IMR-90 (cell line): ENCODE results near the gene SPART. TPM values are rescaled to one million over a fixed set of nuclear protein-coding genes. Genes with fewer than 3 reads are reported as not detected.
A peak's percentile ranks its signal among the peaks of the same experiment; 100 is the strongest.

Source experiments
- ATAC-seq: fragments of 200-7000 bp; cut with Tn5 transposase; 2 replicates; pipeline ENCODE4 v1.9.1; 2020; ENCODE audit warnings: low read depth, mild to moderate bottlenecking, moderate library complexity
- BruUV-seq: library from RNA; stranded (reverse); fragments of 400-500 nt; replicated peaks from 2 replicates; lab custom pipeline; 2021; lab: Mats Ljungman, UMichigan
- CTCF ChIA-PET: fragments of 300-600 bp; formaldehyde crosslinking; extraction: SDS; loops from one replicate; lab custom pipeline; 2021; ENCODE audit warnings: antibody characterized with exemption; lab: Yijun Ruan, JAX
- POLR2A ChIA-PET: fragments of 300-600 bp; sonication (Branson Sonifier 250); formaldehyde crosslinking; loops from one replicate; lab custom pipeline; 2022; ENCODE audit warnings: antibody characterized with exemption; ENCODE audit not compliant: unreplicated experiment; lab: Charles Lee
- DNase-seq: peaks from one replicate; pipeline ENCODE4 v3.0.0; 2013
- H2AFZ ChIP-seq: replicated peaks from 2 replicates; pipeline ENCODE3; 2013; ENCODE audit warnings: low read length, mild to moderate bottlenecking; ENCODE audit not compliant: poor library complexity
- H2AK5ac ChIP-seq: 2 replicates; pipeline ENCODE4 v1.6.1; 2013; ENCODE audit warnings: low read depth, low read length, inconsistent platforms
- H2AK9ac ChIP-seq: replicated peaks from 2 replicates; pipeline ENCODE3; 2013; ENCODE audit warnings: mild to moderate bottlenecking, low read depth, low read length, moderate library complexity; ENCODE audit not compliant: poor library complexity
- H2BK120ac ChIP-seq: 2 replicates; pipeline ENCODE4 v1.6.1; 2013; ENCODE audit warnings: low read depth, low read length, inconsistent platforms
- H2BK15ac ChIP-seq: 3 replicates; pipeline ENCODE4 v1.6.1; 2013; ENCODE audit warnings: low read depth, low read length, inconsistent platforms
- H2BK20ac ChIP-seq: 2 replicates; pipeline ENCODE4 v1.6.1; 2013; ENCODE audit warnings: low read depth, mild to moderate bottlenecking, inconsistent platforms, low read length, moderate library complexity
- H2BK5ac ChIP-seq: 2 replicates; pipeline ENCODE4 v1.6.1; 2013; ENCODE audit warnings: mild to moderate bottlenecking, low read depth, low read length, inconsistent platforms; ENCODE audit not compliant: poor library complexity, severe bottlenecking
- H3K14ac ChIP-seq: replicated peaks from 2 replicates; pipeline ENCODE4 v1.6.1; 2013; ENCODE audit warnings: low read depth, low read length, inconsistent platforms
- H3K18ac ChIP-seq: 2 replicates; pipeline ENCODE4 v1.6.1; 2013; ENCODE audit warnings: low read depth, low read length, control low read depth
- H3K23ac ChIP-seq: 2 replicates; pipeline ENCODE4 v1.6.1; 2013; ENCODE audit warnings: low read depth, low read length, inconsistent platforms
- H3K27ac ChIP-seq: 2 replicates; pipeline ENCODE4 v1.5.1; 2013; ENCODE audit warnings: mild to moderate bottlenecking, control low read depth, low read length; ENCODE audit not compliant: insufficient read depth
- H3K27me3 ChIP-seq: 2 replicates; pipeline ENCODE4 v1.6.1; 2013; ENCODE audit warnings: low read length; ENCODE audit not compliant: control insufficient read depth, insufficient read depth
- H3K36me3 ChIP-seq: 2 replicates; pipeline ENCODE4 v1.6.1; 2013; ENCODE audit warnings: low read length, mixed read lengths; ENCODE audit not compliant: control insufficient read depth, insufficient read depth
- H3K4ac ChIP-seq: 2 replicates; pipeline ENCODE4 v1.6.1; 2013; ENCODE audit warnings: low read depth, low read length, inconsistent platforms
- H3K4me1 ChIP-seq: 2 replicates; pipeline ENCODE4 v1.6.1; 2013; ENCODE audit warnings: low read length, mixed read lengths; ENCODE audit not compliant: control insufficient read depth, insufficient read depth
- H3K4me2 ChIP-seq: 2 replicates; pipeline ENCODE4 v1.6.1; 2013; ENCODE audit warnings: low read depth, mild to moderate bottlenecking, control low read depth, low read length, moderate library complexity
- H3K4me3 ChIP-seq: 2 replicates; pipeline ENCODE4 v1.5.1; 2013; ENCODE audit warnings: low read depth, mild to moderate bottlenecking, control low read depth, low read length, moderate library complexity; ENCODE audit not compliant: insufficient read depth
- H3K56ac ChIP-seq: 2 replicates; pipeline ENCODE4 v1.6.1; 2013; ENCODE audit warnings: low read length, inconsistent platforms; ENCODE audit not compliant: insufficient read depth; ENCODE audit errors: extremely low read depth
- H3K79me1 ChIP-seq, 2 experiments: 2 replicates each; pipeline ENCODE4 v1.6.1; 2013; ENCODE audit warnings: low read length in 2 of 2, inconsistent platforms in 1 of 2, low read depth in 1 of 2
- H3K9ac ChIP-seq: 2 replicates; pipeline ENCODE4 v1.6.1; 2013; ENCODE audit warnings: low read depth, low read length, control low read depth
- H3K9me1 ChIP-seq: 2 replicates; pipeline ENCODE4 v1.6.1; 2013; ENCODE audit warnings: low read length, inconsistent platforms; ENCODE audit not compliant: insufficient read depth
- H3K9me3 ChIP-seq: 2 replicates; pipeline ENCODE4 v1.6.1; 2013; ENCODE audit warnings: low read length; ENCODE audit not compliant: control insufficient read depth, insufficient read depth
- H4K20me1 ChIP-seq: 2 replicates; pipeline ENCODE4 v1.6.1; 2013; ENCODE audit warnings: low read length, inconsistent platforms; ENCODE audit not compliant: insufficient read depth
- H4K5ac ChIP-seq: 2 replicates; pipeline ENCODE4 v1.6.1; 2013; ENCODE audit warnings: mild to moderate bottlenecking, low read depth, low read length, control low read depth
- H4K8ac ChIP-seq, 2 experiments: 2 replicates each; pipeline ENCODE4 v1.6.1; 2013; ENCODE audit warnings: low read depth in 2 of 2, low read length in 2 of 2, control low read depth in 1 of 2, inconsistent platforms in 1 of 2
- H4K91ac ChIP-seq: 2 replicates; pipeline ENCODE4 v1.6.1; 2013; ENCODE audit warnings: low read depth, low read length, inconsistent platforms; ENCODE audit not compliant: insufficient read depth
- CEBPB ChIP-seq: IDR thresholded peaks from 2 replicates; pipeline ENCODE4 v1.6.1; 2012; ENCODE audit warnings: low read depth, low read length, improper control_type of control experiment
- RCOR1 ChIP-seq: IDR thresholded peaks from 2 replicates; pipeline ENCODE4 v1.6.1; 2012; ENCODE audit warnings: mild to moderate bottlenecking, low read length, improper control_type of control experiment; ENCODE audit not compliant: insufficient replicate concordance
- WGBS, 2 experiments: methylation state at CpG; one replicate each; pipeline versions ENCODE4 v1.1.5 to v1.1.7; 2013; ENCODE audit warnings: missing lambda C conversion rate in 2 of 2; ENCODE audit not compliant: insufficient read length in 1 of 2; ENCODE audit errors: extremely low coverage in 2 of 2; 5-methylcytosine and 5-hydroxymethylcytosine counted together
- dilution Hi-C: fragments of 300-500 bp; cut with HindIII; formaldehyde crosslinking; loops from one replicate; pipeline ENCODE4 v1.14.3; 2018; ENCODE audit warnings: low sequenced_read_pairs; ENCODE audit not compliant: unreplicated experiment
- in situ Hi-C: fragments of 300-500 bp; cut with MboI; formaldehyde crosslinking; loops from 3 replicates; pipeline ENCODE4 v1.14.3; 2019; ENCODE audit warnings: low sequenced_read_pairs, inconsistent platforms, mixed read lengths
- intact Hi-C: fragments of 100-400 bp; cut with micrococcal nuclease; formaldehyde crosslinking; loops from 2 replicates; pipeline ENCODE4 v1.10.0; 2022
- polyA plus RNA-seq, 3 experiments: library from polyadenylated mRNA; depleted of rRNA; stranded (reverse); fragments of >200 nt; gene quantifications; 2 replicates each; pipeline ENCODE4 v1.2.3, GENCODE V29; 2012; ENCODE audit warnings: low replicate concordance in 1 of 3
- total RNA-seq: library from RNA; depleted of rRNA; stranded (reverse); fragments of >200 nt; gene quantifications from 2 replicates; pipeline ENCODE4 v1.2.3, GENCODE V29; 2012

The SPART gene
- total and polyA plus RNA-seq, 2 of the 4 experiments (the other 2 are of a cell fraction), result 43.8 to 110 TPM

- Histone ChIP-seq H4K8ac (no peak overlapping the region), H3K36me3 (no peaks in the 10 kb centered on the region), H3K4ac (no peak overlapping the region), H4K5ac (no peak overlapping the region), H3K9me1 (no peaks in the 10 kb centered on the region), H3K4me2 (no peak overlapping the region), H2BK15ac (no peak overlapping the region), H3K56ac (no peak overlapping the region), H2BK5ac (no peak overlapping the region), H2AK5ac (no peak overlapping the region), H3K4me1 (0 out of 2 replicates have a peak, but pooled peaks cover 2% of the 10 kb centered on the region), H2AFZ (no peak overlapping the region), H3K14ac (no peak overlapping the region), H4K91ac (no peak overlapping the region), H3K27ac (no peak overlapping the region), H3K4me3 (no peak overlapping the region), H3K9ac (no peak overlapping the region), H3K23ac (no peak overlapping the region), H3K9me3 (no peaks in the 10 kb centered on the region), H2BK20ac (no peak overlapping the region), H2AK9ac (no peak overlapping the region), H3K27me3 (no peaks in the 10 kb centered on the region), H2BK120ac (no peak overlapping the region), H3K79me1 (no peaks in the 10 kb centered on the region), H4K20me1 (no peaks in the 10 kb centered on the region), H3K18ac (no peak overlapping the region; the same call in 1 of the 2 replicates)
- intact Hi-C loops, result no loop called here
- ChIA-PET POLR2A (no interaction called here), CTCF (no interaction called here)
- ATAC-seq, result peak; percentile 65
- in situ Hi-C loops, result no loop called here
- peak; percentile 38 for DNase-seq
- BruUV-seq, result no TSS peak
- TF ChIP-seq RCOR1 (no peak), CEBPB (peak; percentile 75)
- no CpG with 5 or more reads among the region's 1 CpG for WGBS, 2 experiments
- dilution Hi-C loops, result no loop called here
These were observed 31.8 kb upstream of the SPART start for GRCh38 chr13:36377826-36378468.
